GM11168 (cell line): ENCODE measurements around the gene MEGF10.

ENCODE experiments used
- in situ Hi-C: fragments of 300-500 bp; cut with MboI; formaldehyde crosslinking; loops from one replicate; pipeline ENCODE4 v1.12.0; 2022; ENCODE audit warnings: low sequenced_read_pairs; ENCODE audit not compliant: unreplicated experiment

The MEGF10 gene

DNA sequence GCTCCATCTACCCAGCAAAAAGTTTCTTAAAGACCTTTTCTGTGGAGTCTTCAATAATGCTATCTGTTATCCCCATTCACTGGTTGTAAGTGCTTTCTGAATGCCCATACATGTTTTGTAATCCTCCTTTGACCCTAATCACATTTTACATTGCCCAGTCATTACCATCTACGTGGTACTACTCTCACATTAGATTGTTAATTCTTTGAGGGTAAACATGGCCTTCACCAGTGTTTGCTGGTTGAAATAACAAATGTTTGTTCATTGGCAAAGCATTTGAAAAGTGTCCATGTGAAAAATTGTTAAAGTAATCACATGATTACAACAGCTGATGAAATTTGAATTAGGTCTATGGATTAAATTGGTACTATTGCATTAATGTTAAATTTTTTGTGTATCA, 31.8 kb downstream of the MEGF10 start:
- in situ Hi-C loops: no loop called here

DNA sequence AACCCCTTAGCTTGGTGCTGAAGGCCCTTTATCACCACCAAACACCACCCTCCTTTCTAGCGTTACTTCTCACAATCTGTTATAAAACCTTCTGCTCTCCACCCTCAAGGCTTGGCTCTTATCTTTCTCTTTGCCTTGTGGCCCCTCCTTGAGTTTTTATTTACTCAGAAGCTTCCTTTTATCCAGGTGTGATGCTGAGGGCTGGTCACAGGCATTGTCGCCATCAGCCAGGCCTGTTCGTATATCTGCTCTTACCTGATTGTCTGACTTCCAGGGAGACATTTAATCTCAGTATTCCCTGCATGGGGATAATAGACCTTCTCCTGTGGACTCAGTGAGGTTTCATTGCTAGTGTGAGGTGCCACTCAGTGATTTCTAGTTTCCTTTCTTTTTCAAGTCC, 34.2 kb downstream of the MEGF10 start:
- in situ Hi-C loops: no loop called here

DNA sequence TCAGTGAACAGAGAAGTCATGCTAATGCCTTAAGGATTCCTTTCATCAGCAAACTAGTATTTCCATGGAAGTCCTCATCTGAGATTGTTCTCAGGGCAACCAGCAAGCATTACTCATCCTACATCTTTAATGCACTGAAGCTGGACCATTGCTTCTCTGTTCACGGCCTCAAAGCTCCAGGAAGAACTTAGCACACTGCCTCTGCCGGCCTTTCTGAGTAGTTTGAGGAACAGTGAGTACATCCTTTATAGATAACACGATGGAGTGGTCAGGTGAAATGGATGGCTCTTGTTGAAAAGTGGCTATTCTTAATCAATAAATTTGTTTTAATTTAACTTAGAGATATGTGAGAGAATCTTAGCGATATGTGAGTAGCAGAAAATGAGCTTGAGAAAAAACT, 35.8 kb downstream of the MEGF10 start:
- in situ Hi-C loops: no loop called here

DNA sequence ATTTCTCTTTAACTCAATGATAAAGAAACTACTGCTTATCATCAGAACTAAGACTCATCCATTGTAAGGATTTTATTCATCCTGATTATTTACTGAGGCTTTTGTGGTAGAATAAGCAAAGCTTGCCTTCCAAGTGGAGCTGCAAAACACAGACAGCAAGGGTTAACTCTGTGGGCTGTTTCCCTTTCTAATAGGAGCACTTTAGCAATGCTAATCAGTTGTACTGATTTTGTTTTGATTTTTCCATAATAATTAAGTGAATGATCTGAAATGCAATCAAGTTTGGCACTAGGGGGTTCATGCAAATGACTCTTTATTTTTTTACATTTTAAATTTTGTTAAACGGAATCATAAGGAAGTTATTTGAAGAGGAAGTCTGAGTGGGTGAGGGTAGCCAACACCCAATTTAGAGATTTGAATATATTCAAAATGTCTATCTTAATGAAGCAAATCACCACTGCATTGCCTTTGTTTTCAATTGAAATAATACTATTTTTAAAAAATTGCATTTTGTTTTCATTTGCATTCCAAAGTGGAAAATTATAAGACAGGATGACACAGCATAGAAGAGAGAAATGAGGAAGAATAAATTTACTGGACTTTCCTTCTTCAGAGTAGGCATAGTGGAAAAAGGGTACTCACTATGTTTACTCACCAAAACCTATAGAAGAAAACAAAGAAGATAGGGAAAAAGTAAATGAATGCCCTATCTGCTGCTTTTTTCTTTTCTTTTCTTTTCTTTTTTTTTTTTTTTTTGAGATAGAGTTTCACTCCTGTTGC, 36.6 kb downstream of the MEGF10 start:
- in situ Hi-C loops: no loop called here

DNA sequence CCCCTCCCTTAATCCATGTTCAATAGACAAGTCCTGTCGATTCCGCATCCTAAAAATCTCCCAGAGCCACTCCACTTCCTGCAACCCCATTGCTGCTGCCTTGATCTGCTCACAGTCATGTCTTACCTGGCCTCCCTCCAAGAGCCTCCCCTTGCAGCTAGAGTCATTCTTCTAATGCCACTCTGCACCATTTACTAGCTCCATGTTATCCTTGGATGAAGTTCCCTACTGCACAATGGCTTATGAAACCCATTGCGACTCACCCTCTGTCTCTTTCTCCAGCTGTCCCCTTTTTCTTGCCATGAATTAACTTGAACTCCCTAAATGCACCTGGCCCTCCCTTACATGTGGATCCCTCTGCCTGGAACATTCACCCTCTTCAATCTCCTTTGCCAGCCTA, 39.5 kb downstream of the MEGF10 start:
- in situ Hi-C loops: no loop called here

DNA sequence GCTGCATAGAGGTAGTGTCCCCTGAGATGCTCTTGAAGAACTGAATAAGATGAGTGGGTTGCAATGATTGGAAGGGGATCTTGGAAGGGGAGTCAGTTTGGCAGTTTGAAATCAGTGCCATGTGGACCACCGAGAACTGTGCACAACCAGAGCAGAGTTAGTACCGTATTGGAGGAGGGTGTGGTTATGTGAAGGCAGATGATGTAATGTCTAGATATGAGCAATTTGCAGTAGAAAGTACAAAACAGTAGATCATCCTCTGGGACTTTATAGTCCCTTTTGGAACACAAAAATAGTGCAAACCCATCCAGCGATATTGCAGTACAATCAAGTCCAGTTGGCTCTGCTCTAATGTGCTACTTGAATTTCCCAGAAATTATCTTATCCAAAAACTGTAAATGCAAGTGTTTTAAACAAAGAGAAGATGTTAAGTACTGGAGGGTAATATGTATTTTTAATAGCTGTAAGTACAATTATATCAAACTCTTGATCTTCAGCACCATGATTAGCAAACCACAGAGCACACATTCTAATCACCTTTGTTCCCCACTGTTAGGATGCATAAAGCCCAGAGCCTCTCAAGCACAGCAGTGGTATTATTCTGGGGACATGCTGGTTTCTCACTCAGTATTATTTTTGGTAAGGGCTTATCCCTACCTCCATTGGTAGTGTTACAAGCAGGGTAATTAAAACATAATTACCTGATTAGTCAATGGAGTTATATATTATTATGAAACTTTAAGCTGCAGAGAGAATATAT, 41.5 kb downstream of the MEGF10 start:
- in situ Hi-C loops: no loop called here

DNA sequence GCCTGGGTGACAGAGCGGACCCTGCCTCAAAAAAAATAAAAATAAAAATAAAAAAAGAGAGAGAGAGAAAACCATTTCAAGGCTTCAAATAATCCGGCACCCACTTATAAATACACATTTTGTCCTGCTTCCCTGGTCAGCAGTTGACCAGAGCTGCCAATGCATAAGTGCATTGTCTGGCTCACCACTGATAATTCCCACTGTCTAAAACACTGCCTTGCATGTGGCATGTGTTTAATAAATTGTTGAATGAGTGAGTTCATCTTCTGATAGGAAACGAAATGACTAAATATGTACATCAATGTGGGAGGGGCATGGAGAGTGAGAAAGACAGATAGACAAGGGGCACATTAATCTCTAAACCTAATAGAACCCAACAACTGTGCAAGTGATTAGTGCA, 42.9 kb downstream of the MEGF10 start:
- in situ Hi-C loops: no loop called here

DNA sequence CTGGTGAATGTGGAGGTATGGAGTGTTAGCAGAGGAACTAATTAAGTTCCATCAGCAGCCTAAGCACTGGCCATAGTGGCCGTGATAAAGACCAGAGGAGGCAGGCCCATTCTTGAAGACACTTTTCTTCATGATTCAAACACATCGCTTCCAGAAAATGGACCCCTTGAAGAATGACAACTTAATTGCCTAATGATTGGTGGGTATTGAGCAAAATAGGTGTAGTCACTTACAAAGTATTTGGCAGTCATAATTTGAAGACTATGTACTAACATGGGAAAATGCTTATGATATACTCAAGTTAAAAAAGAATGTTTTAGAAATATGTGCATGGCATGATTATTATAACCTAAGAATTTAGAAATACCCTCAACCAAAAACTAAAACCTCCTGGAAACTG, 44.8 kb downstream of the MEGF10 start:
- in situ Hi-C loops: no loop called here

DNA sequence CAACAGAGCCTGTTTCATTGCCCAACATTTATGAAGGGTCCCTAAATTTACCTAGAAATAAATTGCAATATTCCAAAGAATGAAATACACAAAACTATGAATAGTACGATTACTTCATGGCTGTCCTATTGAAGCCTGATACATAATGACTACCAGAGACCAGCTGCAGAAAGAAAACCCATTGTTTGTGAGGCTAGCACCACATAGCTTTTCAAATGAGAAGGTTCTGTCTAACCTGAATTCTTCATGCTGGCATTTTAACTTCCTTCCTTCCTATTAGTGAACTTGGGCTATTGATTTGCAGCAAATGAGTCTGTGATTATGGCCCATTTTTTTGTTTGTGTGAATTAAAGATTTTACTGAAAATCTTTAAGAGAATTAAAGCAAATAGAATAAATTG, 47.3 kb downstream of the MEGF10 start:
- in situ Hi-C loops: no loop called here

DNA sequence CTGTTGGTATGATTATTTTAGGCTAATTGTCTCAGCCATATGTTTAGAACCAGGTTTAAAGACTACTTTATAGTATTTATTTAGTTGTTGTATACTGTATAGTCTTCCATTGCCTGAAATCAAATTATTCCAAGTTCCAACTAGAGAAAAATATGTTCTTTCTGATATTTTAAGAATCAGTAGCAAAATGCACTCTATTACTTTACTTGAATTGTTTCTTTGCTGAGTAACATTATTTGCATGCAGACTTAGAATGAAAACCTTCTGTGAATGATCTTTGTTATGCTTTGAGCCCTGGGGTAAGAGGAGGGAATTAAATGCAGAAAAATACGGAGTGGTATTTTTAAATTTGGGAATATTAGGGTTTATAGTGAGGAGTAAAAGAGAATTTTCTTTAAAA, 47.9 kb downstream of the MEGF10 start:
- in situ Hi-C loops: no loop called here

DNA sequence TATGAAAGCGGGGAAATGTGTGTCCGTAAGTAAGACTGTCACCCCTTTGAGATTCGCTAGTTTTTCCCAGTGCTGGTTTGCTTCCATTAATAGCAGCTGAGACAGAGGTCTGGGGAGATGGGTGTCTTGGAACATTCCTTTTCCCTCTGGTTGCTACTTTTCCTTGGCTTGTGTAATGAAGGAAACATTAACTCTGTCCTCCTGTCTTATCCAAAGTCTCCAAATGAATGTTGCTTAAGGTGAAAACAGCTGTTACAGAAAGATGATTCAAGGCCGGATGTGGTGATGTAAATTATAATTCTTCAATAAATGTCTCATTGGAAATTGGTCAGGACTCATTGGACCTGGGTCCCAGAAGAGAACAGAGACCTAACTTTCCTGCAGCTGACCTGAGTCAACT, 50.0 kb downstream of the MEGF10 start:
- in situ Hi-C loops: no loop called here

DNA sequence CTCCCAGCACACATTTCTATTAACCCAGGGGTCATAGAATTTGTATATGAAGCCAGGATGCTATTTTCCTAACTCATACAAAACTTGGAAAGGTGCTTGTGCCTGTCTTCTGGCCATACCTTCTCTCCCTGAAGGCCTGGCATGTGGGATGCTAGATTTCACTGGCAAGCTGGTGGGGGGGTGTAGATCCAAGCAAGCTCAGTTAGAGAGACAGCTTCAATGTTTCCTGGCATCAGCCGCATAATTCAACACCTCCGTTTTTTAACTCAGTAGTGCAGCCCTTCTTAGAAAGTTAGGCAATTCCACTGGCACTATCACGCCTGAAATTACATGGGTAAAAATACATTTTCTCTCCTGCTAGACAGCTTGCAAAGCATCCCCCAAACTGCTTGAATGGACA, 51.8 kb downstream of the MEGF10 start:
- in situ Hi-C loops: no loop called here

DNA sequence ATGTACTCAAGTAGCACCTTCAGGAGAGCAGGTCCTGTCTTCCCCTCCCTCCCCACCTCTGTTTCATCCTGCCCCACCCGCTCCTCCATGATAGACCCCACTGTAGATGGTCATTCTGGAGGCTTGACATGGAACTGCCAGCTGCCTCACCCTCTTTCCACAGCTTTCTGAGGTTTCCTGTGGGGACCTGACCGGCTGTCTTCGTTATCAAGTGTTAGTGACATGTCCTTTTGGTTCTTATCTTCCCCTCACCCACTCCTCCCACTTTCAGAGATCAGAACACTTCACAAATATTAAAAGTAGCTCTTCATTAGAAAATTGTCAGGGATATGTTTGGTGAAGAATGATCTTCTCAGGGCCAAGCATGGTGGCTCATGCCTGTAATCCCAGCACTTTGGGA, 52.7 kb downstream of the MEGF10 start:
- in situ Hi-C loops: no loop called here

DNA sequence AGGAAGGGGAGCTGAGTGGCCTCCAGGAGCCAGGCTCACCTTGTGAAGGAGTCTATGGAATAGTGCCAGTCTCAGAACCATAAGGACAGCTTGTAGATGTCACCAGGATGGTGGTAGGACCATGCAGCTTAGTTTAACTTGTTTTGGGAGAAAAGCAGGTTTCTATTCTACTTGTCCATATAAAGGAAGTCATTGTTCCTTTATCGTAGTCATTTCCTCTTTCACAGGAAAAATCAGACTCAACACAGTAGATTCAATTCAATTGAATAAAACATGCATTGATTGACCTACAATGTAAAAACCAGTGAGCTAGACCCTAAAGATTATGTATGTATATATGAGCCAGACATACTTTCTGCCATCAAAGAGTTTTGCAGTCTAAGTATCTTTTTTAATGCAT, 53.3 kb downstream of the MEGF10 start:
- in situ Hi-C loops: no loop called here

DNA sequence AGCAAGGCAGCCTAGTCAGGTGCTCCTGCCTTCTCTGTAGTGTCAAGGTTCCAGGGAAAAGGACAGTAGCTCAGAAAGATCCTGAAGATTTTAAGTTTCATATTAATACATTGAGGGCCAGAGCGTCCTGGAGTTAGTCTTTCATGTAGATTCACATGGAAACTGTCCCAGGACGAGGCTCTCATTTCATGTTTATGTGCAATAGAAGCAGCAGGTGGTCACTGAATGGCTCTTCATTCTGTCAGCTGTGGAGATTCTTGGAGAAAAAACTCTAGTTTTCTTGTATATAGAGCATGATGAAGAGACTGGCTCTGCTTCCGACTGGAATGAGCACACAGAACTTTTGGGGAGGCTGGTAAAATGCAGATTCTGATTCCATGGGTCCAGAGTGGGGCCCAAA, 54.3 kb downstream of the MEGF10 start:
- in situ Hi-C loops: no loop called here

DNA sequence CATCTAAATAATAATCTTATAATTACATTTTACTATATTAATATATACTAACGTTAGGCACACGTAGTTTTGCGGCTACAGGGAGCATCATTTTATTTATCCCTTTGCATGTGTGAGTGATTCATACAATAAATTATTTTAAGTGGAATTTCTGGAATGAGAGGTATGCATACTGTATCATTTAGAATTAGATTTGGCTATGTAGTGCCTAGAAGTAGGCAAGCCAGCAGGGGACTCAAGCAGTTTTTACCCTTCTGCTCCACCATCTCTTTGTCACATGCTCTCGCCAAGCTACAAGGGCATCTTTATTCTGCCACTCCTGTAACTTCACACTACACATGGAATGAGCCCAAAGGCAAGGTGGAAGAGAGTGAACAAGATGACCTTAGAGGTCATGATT, 60.8 kb downstream of the MEGF10 start:
- in situ Hi-C loops: no loop called here

DNA sequence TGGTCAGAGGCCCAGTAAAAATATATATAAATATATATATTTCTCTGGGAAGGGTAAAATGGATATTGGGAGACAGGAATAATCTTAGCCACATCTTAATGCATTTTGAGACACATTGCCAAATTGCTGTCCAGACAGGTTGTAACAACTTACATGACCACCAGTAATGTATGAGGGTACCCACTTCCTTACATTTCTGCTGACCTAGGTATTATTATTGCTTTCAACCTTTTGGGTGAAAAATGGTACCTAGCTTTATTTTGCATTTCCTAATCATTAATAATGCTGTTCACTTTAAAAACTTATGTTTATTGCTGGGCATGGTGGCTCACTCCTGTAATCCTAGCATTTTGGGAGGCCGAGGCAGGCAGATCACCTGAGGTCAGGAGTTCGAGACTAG, 61.5 kb downstream of the MEGF10 start:
- in situ Hi-C loops: no loop called here

DNA sequence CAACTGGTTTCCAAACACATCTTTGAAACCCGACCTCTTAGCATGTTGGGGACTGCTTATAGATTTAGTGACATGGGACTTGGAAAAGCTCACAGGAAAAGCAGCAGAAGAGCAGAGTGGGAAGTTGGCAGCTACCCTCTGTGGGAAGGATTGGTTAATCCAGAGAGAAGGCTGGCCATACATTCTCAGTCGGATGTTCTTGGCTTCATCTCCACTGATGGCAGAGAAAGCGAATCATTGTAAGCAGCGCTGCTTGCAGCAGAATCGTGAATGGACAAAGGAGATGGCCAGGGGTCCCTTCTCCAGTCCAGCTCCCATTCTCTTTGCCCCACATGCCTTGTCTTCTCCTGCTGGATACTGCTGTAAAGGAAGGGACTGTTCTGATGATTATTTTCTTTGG, 62.7 kb downstream of the MEGF10 start:
- in situ Hi-C loops: no loop called here

DNA sequence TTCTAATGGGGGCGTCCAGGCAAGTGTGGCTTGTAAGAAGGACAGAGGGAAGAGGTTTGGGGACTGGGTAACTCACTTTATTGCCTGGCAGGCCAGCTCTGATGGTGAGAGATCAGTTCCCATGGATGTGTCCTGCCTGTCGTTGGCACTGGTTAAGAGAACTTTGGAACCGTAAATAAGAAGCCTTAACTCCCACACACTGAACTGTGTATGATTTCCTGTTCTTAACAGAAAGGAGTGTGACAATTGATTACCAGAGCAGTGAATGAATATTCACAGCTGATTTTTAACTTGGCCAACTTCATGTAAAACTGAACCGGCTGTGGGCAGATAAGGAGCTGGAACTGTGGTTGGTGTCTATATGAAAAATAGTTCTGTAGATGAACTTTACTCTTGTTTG, 63.2 kb downstream of the MEGF10 start:
- in situ Hi-C loops: no loop called here

DNA sequence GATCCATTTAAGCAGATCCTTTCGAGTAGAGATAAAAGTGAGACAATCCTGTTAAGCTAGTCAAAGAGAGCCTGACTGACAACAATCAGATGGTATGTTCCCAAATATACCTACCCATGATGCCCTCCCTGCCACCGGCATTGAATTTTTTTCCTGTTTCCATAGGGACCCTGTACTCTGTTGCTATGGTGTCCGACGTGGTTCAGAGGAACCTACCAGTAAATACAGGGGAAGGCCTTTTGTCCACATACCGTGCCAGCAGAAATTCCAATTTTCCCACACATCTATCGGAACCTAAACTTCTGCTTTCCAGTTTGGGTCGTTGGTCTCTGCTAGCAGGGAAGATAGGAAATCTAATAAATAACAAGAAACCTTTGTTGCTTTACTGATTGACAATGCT, 64.7 kb downstream of the MEGF10 start:
- in situ Hi-C loops: no loop called here

DNA sequence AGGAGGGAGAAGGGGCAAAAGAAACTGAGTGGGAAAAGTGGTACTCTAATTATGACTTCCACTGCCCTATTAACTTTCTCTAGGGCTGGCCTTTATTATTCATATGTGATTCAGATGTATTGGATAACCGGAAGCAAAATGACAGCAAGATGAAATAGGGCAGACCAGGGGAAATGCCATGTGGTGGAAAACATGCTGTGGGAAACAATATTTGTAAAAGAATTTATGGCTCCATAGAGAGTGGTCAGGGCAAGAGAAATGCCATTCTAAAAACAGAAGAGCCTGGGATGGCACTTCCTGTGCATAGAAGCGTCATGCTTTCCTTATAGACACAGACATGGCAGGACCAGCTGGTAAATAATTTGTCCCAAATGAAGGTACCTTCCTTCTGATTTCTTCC, 67.7 kb downstream of the MEGF10 start:
- in situ Hi-C loops: no loop called here

DNA sequence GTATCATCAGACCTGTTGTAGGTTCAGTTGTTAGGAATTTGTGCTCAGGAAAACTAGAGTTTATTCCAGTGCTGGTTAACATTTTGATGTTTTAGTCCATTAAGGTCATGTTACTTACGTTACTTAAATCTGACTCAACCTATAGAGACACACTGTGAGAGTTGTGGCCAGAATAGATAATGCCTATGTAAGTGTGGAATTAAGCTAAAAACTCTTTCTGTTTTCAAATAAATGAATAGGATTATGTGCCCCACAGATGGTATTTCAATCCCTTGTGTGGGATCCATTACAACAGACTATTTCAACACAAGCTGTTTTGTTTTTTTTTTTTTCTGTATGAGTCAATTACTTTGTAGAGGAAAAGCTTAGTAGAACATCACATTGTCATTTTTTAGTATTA, 68.1 kb downstream of the MEGF10 start:
- in situ Hi-C loops: no loop called here
